Left ventricle myocardium inferior (tissue), 1 donor: ENCODE measurements around the gene TBC1D5. TPM values are rescaled to one million over a fixed set of nuclear protein-coding genes. Genes with fewer than 3 reads are reported as not detected.
A peak's percentile ranks its signal among the peaks of the same experiment; 100 is the strongest.
"Not testable (repeated sequence)": the region's sequence is repeated elsewhere in the genome, so short reads cannot be mapped to it uniquely, and the experiment has no call there.

Experiments used
- DNase-seq: peaks from one replicate; pipeline ENCODE4 v3.0.0-alpha.2; 2020
- H3K27ac ChIP-seq: fragments of 200-600 bp; replicated peaks from 2 replicates; pipeline ENCODE4 v1.8.0; 2021
- H3K27me3 ChIP-seq: fragments of 200-600 bp; 2 replicates; pipeline ENCODE4 v1.8.0; 2021; ENCODE audit warnings: low read depth
- H3K36me3 ChIP-seq: fragments of 200-600 bp; 2 replicates; pipeline ENCODE4 v1.8.0; 2021
- H3K4me1 ChIP-seq: fragments of 200-600 bp; 2 replicates; pipeline ENCODE4 v1.8.0; 2021
- H3K4me3 ChIP-seq: fragments of 200-600 bp; 2 replicates; pipeline ENCODE4 v1.8.0; 2021; ENCODE audit warnings: mild to moderate bottlenecking, moderate library complexity
- H3K9me3 ChIP-seq: fragments of 200-600 bp; replicated peaks from 2 replicates; pipeline ENCODE4 v1.8.0; 2021
- CTCF ChIP-seq: fragments of 200-600 bp; IDR thresholded peaks from 2 replicates; pipeline ENCODE4 v1.8.0; 2021; ENCODE audit warnings: antibody characterized with exemption, mild to moderate bottlenecking, borderline replicate concordance
- intact Hi-C: fragments of 100-400 bp; cut with micrococcal nuclease; formaldehyde crosslinking; loops from one replicate; pipeline ENCODE4 v1.11.0; 2022
- total RNA-seq: library from RNA; stranded (reverse); fragmentation: NEBNext Ultra II Directional; extraction: Animal tissue kit (Norgen Biotek cat#: 25700); gene quantifications from one replicate; pipeline ENCODE4 v1.2.1, GENCODE V29; 2021
- donor health status: DM: no; HTN: yes; CAD: no; lungs with severe emphysema.

TBC1D5 gene
- total RNA-seq, 1 donor from 2014 or later: 26.9 TPM

GRCh38 chr3:17737591-17737990 is 4.8 kb downstream of the TBC1D5 start:
- no peaks in the 10 kb centered on the region for H3K9me3 ChIP-seq
- H3K27me3 ChIP-seq: no peaks in the 10 kb centered on the region
- intact Hi-C loops: no loop called here
- TF ChIP-seq CTCF: no peak
- DNase-seq: no peak
- no peak overlapping the region for H3K27ac ChIP-seq
- H3K4me3 ChIP-seq: no peak overlapping the region
- H3K4me1 ChIP-seq: peaks cover 49% of the 10 kb centered on the region
- H3K36me3 ChIP-seq: no peaks in the 10 kb centered on the region

- intact Hi-C loops, DNase-seq: not testable (repeated sequence)
- H3K4me1 ChIP-seq: peaks cover 38% of the 10 kb centered on the region
Observed at GRCh38 chr3:17735362-17735761, 7.1 kb downstream of the TBC1D5 start.

GRCh38 chr3:17733768-17734167 is 8.7 kb downstream of the TBC1D5 start:
- H3K9me3 ChIP-seq: peaks cover 7% of the 10 kb centered on the region
- no peak for DNase-seq
- no peaks in the 10 kb centered on the region for H3K27me3 ChIP-seq
- peaks cover 7% of the 10 kb centered on the region for H3K36me3 ChIP-seq
- H3K4me3 ChIP-seq: no peak overlapping the region
- TF ChIP-seq CTCF: no peak
- intact Hi-C loops: no loop called here
- H3K27ac ChIP-seq: no peak overlapping the region
- peaks cover 24% of the 10 kb centered on the region for H3K4me1 ChIP-seq

More at GRCh38 chr3:17735362-17735761, 7.1 kb downstream of the TBC1D5 start:
- H3K27ac ChIP-seq, H3K9me3 ChIP-seq, H3K4me3 ChIP-seq, H3K27me3 ChIP-seq, H3K36me3 ChIP-seq: not testable (repeated sequence)

- Histone ChIP-seq H3K4me3 (no peak overlapping the region), H3K9me3 (peaks cover 7% of the 10 kb centered on the region), H3K27ac (no peak overlapping the region), H3K27me3 (no peaks in the 10 kb centered on the region), H3K4me1 (peaks cover 20% of the 10 kb centered on the region), H3K36me3 (peaks cover 7% of the 10 kb centered on the region)
- TF ChIP-seq CTCF: no peak
- intact Hi-C loops: no loop called here
- no peak for DNase-seq
Observed at GRCh38 chr3:17733215-17733614, 9.2 kb downstream of the TBC1D5 start.

GRCh38 chr3:17730318-17730967 is 12.0 kb downstream of the TBC1D5 start:
- Histone ChIP-seq H3K27me3 (no peaks in the 10 kb centered on the region), H3K9me3 (peaks cover 16% of the 10 kb centered on the region), H3K4me3 (no peak overlapping the region), H3K4me1 (peaks cover 10% of the 10 kb centered on the region), H3K36me3 (peaks cover 20% of the 10 kb centered on the region), H3K27ac (peak overlapping the region; percentile 4)
- intact Hi-C loops: no loop called here
- no peak for TF ChIP-seq CTCF
- peak; percentile 27 for DNase-seq

- H3K9me3 ChIP-seq: peaks cover 25% of the 10 kb centered on the region
- H3K4me3 ChIP-seq: no peak overlapping the region
- no peak for TF ChIP-seq CTCF
- H3K36me3 ChIP-seq: peaks cover 26% of the 10 kb centered on the region
- H3K27me3 ChIP-seq: no peaks in the 10 kb centered on the region
- no peak for DNase-seq
- no peak overlapping the region for H3K27ac ChIP-seq
- intact Hi-C loops: no loop called here
- peaks cover 10% of the 10 kb centered on the region for H3K4me1 ChIP-seq
Observed at GRCh38 chr3:17726313-17726712, 16.1 kb downstream of the TBC1D5 start.

GRCh38 chr3:17725844-17726243 is 16.6 kb downstream of the TBC1D5 start:
- H3K27me3 ChIP-seq, H3K27ac ChIP-seq, H3K4me3 ChIP-seq, intact Hi-C loops, DNase-seq, H3K4me1 ChIP-seq: not testable (repeated sequence)
- H3K9me3 ChIP-seq: peaks cover 25% of the 10 kb centered on the region
- H3K36me3 ChIP-seq: peaks cover 26% of the 10 kb centered on the region
